HPDE6-E6E7 (cell line): Measurements from ENCODE around the gene C2orf69.
"Not testable (repeated sequence)": the region's sequence is repeated elsewhere in the genome, so short reads cannot be mapped to it uniquely, and the experiment has no call there.

ENCODE experiments used
- DNase-seq: peaks from one replicate; pipeline ENCODE4 v3.0.0; 2011; ENCODE audit warnings: missing footprints; ENCODE audit errors: extremely low spot score

C2orf69 gene, protein sequence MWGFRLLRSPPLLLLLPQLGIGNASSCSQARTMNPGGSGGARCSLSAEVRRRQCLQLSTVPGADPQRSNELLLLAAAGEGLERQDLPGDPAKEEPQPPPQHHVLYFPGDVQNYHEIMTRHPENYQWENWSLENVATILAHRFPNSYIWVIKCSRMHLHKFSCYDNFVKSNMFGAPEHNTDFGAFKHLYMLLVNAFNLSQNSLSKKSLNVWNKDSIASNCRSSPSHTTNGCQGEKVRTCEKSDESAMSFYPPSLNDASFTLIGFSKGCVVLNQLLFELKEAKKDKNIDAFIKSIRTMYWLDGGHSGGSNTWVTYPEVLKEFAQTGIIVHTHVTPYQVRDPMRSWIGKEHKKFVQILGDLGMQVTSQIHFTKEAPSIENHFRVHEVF

DNA sequence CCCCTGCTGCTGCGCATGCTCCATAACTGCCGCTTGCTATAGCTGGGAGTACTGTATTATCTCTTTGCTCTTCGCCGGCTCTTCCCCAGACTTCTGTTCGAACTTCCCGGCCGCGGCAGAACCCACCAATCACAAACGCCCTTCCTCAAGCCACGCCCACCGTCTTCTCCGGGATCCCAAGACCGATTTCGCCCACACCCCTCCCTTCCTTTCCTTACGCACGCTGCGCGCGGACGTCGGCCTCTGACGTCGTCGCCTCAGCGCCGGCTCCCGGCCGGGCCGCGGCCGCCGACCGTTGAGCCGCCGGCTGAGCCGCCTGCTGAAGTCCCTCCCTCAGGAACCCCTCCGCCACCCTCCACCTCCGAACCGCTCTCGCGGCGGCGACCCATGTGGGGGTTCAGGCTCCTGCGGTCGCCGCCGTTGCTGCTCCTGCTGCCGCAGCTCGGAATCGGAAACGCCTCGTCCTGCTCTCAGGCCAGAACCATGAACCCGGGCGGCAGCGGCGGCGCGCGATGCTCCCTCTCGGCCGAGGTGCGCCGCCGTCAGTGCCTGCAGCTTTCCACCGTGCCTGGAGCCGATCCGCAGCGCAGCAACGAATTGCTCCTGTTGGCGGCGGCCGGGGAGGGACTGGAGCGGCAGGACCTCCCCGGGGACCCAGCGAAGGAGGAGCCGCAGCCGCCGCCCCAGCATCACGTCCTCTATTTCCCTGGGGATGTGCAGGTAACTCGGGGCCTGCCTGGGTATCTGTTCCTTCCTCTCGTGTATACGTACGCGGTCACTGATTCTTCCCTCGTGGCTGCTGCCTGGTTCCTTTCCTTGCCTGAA is at the start of gene C2orf69:
Gene C2orf69, plus strand, starts transcription at position 242 of the 825 bp plus-strand sequence. Its CDS starts 146 bp downstream, at position 388.
- DNase-seq: peak; percentile 95

DNA sequence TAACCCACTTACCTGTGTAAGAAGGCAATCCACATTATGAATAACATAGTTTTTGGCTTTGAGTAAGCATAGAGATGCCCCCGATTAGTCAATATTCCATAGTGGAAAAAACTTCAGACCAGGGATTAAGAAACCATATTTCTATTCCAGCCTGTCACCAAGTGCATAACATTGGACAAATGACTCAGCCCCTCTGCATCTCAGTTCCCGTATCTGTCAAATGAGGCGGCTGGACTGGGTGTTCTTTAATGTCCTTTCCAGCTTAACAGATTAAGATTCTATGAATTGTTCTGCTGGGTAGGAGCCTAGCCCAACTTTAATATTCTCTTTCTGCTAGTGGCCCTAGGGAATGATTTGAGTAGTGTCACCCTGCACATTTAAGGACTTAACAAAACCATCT is 48.3 kb upstream of the C2orf69 start:
- DNase-seq: no peak

DNA sequence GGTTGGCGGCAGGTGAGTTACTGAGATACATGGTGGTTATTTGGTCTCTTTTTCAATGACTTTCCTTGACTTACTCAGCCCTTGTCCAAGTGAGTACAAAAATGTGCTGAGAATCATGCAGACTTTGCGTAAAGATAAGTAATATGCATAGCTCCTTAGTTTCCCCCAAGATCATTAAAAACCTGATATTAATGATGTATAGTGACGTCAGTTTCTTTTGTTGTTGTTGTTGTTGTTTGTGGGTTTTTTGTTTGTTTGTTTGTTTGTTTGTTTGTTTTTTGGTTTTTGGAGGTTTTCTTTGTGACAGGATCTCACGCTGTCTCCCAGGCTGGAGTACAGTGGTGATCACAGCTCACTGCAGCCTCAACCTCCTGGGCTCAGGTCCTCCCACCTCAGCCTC is 45.2 kb upstream of the C2orf69 start:
- DNase-seq: no peak

DNA sequence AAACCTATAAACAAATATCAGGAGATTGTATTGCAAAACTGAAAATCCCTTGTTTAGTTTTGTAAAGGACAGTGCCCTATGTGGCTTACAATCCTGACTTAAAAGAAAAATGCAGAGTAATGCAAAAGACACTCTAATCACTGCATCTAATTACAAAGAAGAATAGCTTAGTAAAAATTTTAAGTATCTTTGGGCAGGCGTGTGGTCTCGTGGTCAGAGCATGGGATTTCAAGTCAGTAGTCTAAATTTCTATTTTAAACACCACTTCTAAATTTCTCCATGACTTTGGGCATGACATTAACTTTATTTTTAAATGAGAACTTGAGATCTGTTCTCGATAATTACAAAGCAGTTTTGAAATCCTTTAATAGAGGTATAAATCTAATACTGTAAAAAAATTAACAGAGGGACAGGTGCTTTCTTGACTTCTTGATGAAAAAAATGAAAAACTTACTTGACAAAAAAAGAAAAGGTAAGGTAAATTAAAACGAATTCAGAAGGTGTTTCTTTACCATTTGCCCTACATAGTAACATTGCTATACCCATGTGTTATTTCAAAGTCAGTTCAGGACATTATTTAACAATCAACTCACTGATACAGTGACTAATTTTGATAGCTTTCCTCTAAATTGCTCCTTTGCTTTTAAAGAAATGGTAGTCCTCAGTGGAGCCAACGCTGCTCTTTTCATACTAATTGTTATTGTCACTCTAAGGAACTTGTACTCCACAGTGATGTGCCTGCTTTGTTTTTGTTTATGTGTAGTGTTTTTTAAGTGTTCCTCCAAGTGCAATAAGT is 42.5 kb upstream of the C2orf69 start:
- no peak for DNase-seq

DNA sequence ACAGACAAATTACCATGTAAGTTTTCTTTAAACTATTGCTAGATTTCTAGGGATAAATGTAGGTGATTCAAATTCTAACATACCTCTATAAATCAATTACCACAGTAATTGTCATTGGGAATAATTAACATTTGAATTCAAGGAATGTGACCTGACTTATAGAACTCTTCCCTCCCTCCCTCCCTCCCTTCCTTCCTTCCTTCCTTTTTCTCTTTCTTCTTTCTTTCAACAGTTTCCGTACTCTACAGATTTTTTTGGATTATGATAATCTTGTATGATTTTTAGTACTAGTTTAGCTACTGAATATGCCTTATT is 41.9 kb upstream of the C2orf69 start:
- no peak for DNase-seq

DNA sequence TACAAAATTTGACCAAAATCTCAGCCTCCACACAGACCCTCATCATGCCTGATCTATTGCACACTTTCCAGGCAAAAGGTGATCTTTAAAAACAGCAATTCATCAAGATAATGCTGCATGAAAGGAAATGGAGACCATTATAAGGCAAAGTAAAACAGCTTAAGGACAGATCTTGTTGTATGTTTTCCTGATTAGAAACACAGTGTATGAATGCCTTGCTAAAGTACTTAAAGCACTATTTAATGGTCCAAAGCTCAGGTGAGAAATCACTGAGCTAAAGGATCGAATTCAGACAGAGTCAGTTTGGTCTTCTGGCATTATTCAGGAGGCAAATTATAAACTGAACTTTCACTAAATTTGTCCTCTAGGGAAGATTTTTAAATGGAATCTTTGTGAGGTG is 41.4 kb upstream of the C2orf69 start:
- DNase-seq: no peak

DNA sequence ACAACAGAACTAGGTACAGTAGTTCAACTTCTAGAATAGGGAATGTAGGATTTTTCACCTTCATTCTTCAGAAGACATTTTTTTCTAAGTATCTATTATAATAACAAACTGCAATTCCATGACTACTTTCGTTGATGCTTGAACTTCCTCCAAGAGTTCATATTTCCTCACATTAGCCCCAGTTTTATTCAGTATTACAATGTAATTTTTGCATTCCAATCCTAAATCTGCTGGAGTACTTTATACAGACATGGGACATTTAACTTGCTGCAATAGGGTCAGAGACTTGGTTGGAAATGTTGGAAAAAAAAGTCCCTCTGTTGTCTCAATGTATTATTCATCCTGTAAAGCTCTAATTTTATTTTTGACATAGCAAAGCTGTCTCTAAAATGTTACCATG is 40.5 kb upstream of the C2orf69 start:
- no peak for DNase-seq

DNA sequence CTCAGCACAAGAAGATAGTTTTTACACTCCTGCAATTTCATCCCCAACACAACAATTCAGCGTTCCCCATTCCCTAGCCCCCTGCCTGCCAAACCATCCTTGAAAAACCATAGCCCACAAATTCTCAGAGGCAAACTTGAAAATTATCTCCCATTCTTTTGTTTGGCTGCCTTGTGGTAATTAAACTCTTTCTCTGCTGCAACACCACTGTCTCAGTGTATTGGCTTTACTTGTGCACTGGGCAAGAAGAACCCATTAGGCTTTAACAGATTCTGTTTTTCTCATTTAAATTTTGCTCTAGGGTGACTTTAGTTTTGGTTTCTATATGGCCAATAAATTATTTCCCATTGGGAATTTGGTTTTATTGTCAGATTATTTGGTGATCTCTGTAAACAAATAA is 36.9 kb upstream of the C2orf69 start:
- no peak for DNase-seq

DNA sequence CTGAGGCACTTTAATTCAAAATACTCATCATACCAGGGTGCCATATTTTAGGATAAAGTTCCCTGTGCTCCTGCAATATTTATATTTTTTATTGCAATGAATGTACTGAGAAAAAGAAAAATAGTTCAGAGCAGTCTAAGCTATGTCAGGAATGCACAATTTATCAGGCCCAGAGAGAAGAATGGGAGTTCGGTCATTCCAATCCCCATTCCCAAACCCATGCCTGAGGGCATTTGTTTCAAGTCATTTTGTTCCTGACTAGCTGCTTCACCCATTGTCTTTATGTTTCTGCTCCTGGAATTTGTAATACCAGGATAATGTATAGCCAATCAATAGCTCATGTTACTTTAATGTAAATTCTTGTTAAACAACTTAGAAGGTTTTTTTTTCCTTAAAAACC is 35.7 kb upstream of the C2orf69 start:
- no peak for DNase-seq

DNA sequence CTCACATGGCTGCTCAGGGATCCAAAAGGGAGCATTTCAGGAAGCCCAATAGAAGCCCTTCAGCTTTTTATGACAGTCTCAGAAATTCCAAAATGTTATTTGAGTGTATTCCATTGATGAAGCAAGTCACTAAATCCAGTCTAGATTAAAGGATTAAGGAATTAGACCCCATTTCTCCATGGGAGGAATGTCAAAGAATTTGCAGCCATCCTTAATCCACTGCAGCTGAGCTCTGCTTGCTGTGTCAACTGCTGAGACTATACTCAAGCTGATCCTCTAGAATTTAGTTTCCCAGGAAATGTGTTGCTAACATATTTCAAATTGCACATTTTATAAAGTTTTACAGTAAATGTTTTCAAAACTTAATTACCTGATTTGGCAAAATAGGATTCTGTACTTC is 28.4 kb upstream of the C2orf69 start:
- no peak for DNase-seq

DNA sequence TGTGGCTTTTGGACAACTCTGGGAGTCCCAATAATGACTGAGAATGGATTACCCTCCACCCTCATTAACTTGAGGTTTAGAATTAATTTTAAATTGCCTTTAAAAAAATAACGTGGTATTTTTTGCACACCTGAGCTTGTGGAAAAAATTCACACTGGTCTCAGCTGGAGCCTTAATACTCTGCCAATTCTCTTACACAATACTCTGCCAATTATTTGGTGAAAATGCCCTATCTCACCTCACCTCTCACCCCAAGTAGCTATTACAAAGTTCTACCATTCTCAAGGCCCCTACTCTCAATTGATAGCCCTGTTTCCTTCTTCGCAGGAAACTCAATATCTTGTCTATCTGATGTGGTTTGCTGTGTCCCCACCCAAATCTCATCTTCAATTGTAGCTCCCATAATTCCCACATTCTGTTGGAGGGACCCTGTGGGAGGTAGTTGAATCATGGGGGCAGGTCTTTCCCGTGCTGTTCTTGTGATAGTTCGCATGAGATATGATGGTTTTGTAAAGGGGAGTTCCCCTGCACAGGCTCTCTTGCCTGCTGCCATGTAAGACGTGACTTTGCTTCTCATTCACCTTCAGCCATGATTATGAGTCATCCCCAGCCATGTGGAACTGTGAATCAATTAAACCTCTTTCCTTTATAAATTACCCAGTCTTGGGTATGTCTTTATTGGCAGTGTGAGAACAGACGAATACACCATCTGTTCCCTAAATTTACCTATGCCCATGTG is 27.4 kb upstream of the C2orf69 start:
- DNase-seq: no peak

DNA sequence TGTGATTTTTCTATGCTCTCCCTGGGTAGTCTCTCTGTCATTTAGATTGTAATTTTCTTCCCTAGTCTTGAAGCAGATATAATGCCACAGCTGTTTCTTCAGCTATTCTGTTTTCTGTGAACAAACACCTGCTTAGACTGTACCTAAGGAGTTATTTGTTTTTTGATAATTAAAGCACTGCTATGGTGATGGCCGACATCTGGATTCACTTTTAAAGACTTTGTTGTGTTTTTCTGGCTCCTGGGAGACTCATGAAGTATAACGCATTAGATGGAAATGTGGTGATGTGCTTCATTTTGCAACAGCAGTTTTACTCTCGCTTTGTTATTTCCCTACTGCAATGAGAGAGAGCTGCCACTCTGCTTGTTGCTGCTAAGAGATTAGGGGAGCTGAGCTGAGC is 15.7 kb upstream of the C2orf69 start:
- DNase-seq: no peak

DNA sequence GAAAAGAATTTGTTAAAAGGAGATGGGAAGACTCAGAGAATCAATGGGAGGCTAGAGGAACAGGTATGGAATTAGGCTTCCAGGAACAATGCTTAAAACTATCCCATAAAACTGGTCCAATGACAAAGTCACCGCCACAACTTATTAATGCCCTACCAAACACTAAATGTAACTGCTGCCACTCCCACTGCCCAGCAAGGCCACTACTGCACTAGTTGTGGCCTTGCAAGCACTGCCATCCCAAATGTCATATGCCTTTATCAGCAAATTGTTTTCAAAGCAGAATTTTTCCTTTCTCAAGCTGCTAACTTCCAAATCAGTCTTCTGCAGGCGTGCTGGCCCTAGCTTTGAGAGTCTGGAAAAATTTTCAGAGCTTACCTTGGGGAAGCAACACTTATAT is 14.5 kb upstream of the C2orf69 start:
- DNase-seq: no peak

DNA sequence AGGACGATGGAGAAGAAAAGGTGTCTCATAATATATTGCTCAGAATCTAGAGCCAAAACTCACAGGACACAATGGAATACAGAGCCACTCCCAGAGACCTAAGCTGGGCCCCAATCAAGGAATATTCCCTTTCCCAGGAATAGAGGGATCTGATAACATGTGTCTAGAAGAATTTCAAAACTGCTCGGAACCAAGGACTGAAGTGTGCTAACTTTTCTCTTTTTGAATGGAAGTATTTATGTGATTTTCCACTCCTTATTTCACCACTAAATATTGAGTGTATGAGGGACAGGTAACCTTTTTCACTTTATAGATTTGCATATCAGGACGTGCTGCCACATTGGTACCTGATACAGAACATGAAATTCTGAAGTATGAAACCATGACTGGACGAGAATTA is 9.2 kb upstream of the C2orf69 start:
- DNase-seq: no peak

DNA sequence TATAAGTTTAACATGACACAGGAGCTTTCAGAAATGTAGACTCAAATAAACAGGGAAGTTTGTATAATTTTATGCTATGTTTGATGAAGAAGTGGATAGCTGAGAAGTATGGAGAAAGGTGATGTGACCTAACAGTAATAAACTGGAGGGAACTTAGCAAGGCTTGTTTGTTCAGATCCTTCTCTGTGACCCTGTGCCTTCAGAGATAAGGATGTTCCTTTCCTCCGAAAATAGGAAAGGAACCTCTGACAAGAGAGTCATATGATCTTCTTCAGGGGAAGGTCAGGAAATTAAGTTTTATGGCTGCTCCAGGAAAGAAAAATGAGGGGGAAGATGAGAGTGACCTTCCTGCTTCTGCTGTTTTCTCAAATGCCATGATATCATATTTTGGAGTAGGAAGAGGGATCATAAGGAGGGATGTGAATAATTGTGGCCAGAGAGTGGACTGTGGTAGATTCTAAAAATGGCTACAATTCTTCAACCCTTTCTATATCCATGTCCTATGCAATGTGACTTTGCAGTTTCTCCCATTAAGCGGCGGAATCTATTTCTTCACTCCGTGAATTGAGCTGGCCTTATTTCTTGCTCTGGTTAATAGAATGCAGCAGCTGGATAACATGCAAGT is 8.5 kb upstream of the C2orf69 start:
- no peak for DNase-seq

DNA sequence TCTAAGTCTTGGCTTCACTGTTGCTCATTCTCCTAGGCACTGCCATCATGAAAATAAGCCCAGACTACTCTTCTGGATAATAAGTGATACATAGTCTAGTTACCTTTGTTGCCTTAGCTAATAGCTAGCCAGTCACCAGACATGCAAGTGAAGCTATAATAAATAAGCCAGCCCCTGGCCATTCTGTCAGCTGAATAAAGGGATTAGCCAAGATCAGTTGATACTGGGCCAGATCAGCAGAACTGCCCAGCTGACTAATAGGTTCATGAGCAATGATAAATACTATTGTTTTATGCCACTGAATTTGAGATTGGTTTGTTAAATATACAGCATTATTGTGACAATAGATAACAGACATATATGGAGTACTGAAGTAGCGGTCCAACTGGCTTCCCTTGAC is 8.0 kb upstream of the C2orf69 start:
- no peak for DNase-seq

DNA sequence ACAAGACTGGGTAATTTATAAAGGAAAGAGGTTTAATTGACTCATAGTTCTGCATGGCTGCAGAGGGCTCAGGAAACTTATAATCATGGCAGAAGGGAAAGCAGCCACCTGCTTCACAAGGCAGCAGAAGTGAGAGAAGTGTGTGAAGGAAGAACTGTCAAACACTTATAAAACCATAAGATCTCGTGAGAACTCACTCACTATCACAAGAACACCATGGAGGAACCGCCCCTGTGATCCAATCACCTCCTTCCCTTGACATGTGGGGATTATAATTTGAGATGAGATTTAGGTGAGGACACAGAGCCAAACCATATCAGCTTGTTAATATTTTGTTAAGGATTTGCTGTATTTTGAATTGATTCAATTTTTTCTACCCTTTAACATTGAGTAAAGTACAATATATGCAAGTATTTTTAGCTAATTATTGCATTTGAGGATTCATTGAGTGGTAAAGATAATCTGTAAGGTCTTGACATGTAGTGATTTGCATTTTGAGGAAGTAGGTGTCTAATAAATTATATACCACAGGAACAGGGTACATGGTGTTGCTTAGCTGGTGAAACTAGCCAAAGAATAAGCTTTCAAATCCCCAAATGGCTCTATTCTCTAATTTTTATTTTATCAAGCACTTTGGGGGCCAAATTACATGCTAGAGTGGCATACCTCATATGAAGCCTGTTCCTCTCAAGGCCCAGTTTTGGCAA is 3.9 kb upstream of the C2orf69 start:
- no peak for DNase-seq

DNA sequence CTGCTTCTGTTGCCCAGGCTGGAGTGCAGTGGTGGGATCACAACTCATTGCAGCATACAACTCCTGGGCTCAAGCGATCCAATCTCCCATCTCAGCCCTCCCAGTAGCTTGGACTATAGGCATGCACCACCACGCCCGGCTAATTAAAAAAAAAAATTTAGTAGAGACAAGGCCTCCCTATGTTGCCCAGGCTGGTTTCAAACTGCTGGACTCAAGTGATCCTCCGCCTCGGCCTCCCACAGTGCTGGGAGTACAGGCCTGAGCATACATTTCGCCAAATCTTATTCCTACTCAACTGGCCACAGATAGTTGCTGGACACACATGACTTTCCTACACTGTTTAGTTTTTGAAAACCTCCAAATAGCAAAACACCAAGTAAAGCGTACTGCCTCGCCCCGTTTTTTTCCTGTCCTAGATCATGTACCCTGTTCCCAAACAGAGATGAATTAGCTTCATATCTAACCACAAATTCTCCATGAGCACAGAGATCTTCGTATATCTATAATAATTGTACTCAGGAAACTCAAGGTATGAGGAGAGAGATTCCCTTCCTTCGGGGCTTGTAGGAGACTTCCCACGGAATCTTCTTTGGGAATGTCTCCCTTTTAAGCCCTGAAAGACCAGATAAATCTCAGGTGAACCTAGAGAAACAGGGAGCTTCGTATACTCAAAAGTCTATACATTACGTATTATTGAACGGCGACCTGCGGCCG is 598 bp upstream of the C2orf69 start:
- DNase-seq: peak; percentile 2

DNA sequence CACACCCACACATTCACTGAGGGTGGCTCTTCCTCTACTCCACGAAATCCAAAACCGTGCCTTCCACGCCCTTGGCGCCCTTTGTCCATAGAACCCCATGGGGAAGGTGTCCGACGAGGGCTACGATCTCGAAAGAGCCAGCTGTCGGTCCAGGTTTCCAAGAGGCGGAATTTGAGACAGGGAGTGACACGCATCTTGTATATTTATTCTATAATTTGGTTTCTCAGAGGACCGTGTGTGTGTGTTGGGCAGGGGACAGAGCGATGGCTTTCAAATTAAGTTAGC is 726 bp downstream of the C2orf69 start:
- DNase-seq: no peak

DNA sequence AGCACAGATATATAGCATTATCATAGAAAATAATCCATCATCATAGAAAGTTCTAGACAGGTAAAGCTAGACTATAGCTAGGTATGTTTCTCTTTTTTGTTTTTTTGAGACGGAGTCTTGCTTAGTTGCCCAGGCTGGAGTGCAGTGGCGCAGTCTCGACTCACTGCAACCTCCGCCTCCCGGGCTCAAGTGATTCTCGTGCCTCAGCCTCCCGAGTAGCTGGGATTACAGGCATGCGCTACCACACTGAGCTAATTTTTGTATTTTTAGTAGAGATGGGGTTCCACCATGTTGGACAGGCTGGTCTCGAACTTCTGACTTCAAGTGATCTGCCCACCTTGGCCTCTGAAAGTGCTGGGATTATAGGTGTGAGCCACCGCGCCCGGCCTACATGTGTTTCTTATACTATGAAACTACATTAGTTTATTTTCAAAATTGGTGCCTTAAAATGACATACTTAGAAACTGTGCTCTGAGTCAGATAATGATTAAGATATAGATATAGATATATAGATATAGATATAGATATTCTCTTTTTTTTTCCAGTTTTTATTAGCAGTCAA is 1.5 kb downstream of the C2orf69 start:
- DNase-seq: not testable (repeated sequence)
